GM12891 (cell line): ENCODE measurements around the gene BAG2.

Source experiments
- DNase-seq: peaks from one replicate; pipeline ENCODE4 v3.0.0; 2011; ENCODE audit warnings: low spot score; ENCODE audit not compliant: insufficient read length
- FAIRE-seq: peaks from 2 replicates; lab custom pipeline; 2011; peaks lifted over from hg19 to GRCh38; lab: Jason Lieb, UNC
- PAX5 ChIP-seq: IDR thresholded peaks from 2 replicates; pipeline ENCODE4 v1.6.1; 2011; ENCODE audit warnings: low read length, moderate library complexity, mild to moderate bottlenecking; ENCODE audit not compliant: insufficient read depth, severe bottlenecking
- POLR2A ChIP-seq: IDR thresholded peaks from 2 replicates; pipeline ENCODE4 v1.6.1; 2011; ENCODE audit warnings: low read depth, low read length, control low read depth
- POLR2AphosphoS5 ChIP-seq: IDR thresholded peaks from 2 replicates; pipeline ENCODE4 v1.6.1; 2011; ENCODE audit warnings: low read depth, low read length, control low read depth
- POU2F2 ChIP-seq: IDR thresholded peaks from 2 replicates; pipeline ENCODE4 v1.6.1; 2011; ENCODE audit warnings: low read depth, mild to moderate bottlenecking, control low read depth, low read length, moderate library complexity
- SPI1 ChIP-seq: IDR thresholded peaks from 2 replicates; pipeline ENCODE4 v1.6.1; 2011; ENCODE audit warnings: low read depth, low read length, control low read depth
- TAF1 ChIP-seq: IDR thresholded peaks from 2 replicates; pipeline ENCODE4 v1.6.1; 2011; ENCODE audit warnings: low read depth, low read length, control low read depth

The BAG2 gene

DNA sequence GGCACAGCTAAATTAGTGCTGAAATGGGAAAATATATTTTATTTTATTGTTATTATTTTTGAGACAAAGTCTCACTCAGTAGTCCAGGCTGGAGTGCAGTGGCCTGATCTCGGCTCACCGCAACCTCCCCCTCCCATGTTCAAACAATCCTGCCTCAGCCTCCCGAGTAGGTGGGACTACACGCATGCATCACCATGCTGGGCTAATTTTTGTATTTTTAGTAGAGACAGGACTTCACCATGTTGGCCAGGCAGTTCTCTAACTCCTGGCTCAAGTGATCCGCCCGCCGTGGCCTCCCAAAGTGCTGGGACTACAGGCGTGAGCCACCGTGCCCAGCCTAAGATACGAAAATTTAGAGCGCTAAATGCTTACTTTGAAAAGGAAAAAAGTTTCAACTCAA lies 45.1 kb downstream of the BAG2 start:
- TF ChIP-seq POLR2AphosphoS5 (no peak), POLR2A (no peak), SPI1 (no peak), POU2F2 (no peak), PAX5 (no peak), TAF1 (no peak)
- FAIRE-seq (no peak), DNase-seq (no peak)

DNA sequence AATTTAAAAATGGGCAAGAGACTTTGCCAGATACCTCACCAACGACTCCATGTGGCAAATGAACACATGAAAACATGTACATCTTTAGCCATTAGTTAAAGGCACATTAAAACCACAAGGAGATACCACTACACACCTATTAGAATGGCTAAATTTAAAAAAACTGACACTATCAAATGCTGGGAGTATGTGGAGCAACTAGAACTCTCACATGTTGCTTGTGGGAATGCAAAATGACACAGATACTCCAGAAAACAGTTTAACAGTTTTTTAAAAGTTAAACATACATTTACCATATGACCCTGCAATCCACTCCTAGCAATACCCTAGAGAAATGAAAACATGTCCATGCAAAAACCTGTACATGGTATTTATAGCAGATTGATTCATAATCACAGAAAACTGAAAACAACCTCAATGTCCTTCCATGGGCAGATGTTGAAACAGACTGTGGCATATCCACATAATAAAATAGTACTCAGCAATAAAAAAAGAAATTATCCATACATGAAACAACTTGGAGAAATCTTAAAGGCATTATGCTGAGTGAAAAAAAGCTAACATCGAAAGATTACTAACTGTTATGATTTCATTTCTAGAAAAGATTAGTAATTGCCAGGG lies 48.1 kb downstream of the BAG2 start:
- TF ChIP-seq POU2F2, result no peak
- no peak for TF ChIP-seq SPI1
- no peak for TF ChIP-seq TAF1
- TF ChIP-seq POLR2A, result no peak
- no peak for TF ChIP-seq POLR2AphosphoS5
- TF ChIP-seq PAX5, result no peak
- DNase-seq, result no peak
- no peak for FAIRE-seq

DNA sequence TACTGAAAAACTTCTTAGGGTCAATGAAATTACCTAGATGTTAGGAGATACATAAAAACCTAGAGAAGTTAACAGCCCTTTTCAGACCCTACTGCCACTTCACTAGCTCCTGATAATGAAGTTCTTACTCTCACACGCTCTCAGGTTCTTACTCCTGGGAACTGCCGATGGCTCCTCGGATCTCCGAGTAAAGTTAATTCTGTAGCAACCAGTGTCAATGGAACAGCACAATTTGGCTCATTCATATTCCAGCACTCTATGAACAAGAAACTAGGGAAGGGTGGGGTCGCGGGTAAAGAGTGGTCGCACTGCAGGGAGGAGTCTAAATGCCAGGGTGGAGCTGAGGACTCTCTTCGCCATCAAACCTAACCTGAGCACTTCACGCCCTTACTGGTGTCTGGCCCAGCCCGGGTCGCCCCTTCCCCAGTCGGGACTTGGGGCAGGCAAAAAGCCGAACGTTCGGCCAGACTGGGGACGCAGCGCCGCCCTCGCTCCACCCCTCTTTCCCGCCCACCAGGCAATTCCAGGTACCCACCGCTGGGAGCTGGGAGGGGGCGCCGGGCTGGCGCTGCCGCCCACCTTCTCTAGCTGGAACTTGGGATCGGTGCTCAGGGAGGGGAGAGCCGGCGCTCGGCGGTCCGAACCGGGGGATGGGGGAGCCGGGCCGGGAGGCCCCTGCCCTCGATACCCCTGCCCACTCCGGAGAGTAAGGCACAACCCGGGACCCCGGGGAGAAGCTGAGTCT lies 49.2 kb downstream of the BAG2 start:
- TF ChIP-seq POLR2AphosphoS5 (no peak), POLR2A (no peak), SPI1 (no peak), PAX5 (no peak), TAF1 (no peak), POU2F2 (no peak)
- peak; percentile 80 for FAIRE-seq
- peak; percentile 10 for DNase-seq

DNA sequence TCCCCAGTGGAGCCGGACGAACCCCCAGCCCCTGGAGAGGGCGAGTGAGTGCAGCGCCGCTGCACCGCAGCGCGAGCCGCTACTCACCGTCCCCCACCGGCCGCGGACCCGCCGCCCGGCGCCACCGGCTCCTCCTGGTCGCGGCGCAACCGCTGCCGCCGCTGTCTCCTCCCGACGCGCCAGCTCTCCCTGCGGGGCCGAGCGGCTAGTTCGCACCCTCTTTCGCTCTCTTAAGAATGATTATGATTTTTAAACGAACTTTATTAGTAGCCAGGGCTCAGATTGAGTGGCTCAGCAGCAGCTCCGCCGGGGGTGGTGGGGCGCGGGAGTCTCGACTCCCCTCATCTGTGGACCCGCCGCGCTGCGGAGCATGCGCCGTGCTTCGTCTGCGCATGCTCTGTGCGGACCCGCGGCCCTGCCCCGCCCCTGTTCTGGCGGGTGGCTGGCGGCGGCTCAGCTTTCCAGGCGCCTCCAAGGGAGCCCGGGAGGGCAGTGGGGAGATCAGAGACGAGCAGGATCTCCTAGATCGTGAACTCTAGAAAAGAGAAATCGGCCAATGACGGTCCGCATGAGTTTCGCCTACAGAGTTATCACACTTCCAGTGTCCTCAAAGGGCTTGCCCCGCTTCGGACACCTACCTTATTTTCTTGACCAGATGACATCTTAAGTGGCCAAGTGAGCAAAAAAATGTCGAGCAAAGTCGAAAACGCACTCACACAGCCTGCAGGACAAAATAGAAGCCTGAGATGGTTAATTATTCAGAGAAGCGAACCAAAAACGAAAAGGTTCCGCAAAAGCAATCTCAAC lies 50.0 kb downstream of the BAG2 start, which contains the start of gene RAB23:
Gene RAB23, minus strand, starts transcription at position 372 of the 807 bp plus-strand sequence. CDS start 11,927 bp downstream, outside the sequence.
- FAIRE-seq (peak; percentile 97), DNase-seq (peak; percentile 75)
- no peak for TF ChIP-seq SPI1
- no peak for TF ChIP-seq POLR2AphosphoS5
- TF ChIP-seq POU2F2, result no peak
- TF ChIP-seq POLR2A, result peak; percentile 43; the same call in 1 of the 2 replicates
- TF ChIP-seq PAX5, result no peak

DNA sequence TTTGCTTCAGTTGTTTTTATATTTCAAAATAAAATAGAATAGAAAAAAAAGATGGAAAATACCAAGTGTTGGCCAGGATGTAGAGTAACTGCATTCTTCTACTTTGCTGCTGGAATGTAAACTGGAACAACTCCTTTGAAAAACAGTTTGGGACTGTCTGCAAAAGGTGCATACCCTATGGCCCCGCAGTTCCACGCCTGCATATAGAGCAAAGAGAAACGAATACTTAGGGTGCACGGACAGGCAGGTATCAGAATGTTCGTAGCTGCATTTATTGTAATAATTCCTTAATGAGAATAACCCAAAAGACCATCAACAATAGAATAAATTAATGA lies 50.6 kb downstream of the BAG2 start:
- no peak for FAIRE-seq
- TF ChIP-seq SPI1, result no peak
- no peak for TF ChIP-seq POLR2A
- no peak for TF ChIP-seq PAX5
- TF ChIP-seq TAF1, result no peak
- no peak for TF ChIP-seq POLR2AphosphoS5
- no peak for TF ChIP-seq POU2F2
- no peak for DNase-seq

DNA sequence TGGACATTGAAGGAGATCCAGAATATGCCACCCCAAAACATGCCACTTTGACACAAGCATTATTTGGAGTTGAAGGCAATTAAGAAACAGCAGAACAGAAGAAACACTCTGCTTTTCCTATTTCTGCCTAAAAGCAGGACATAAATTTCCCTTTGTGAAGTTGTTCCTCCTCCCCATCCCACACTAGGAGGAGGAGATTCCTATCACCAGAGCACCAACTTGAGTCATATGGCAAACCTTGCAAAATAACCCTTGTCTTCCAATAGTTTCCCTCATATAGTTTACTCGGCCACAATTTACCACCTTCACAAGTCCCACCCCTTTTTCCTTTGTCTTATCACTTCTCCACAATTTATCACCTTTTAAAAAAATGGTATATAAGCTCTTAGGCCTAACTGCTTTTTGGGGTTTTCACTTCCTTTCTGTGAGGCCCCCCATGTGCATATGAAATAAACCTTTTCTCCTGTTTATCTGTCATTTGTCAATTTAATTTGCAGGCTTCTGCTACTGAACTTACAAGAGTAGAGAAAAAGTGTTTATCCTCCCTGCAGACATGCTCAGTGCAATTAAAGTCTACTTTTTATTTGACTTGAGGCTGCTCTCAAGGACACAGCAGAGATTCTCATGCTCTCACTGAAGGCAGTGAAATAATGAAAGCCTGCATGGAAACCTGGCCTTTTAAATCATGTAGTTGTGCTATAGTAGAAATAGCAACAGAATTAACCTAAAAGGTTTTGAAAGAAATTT lies 52.8 kb downstream of the BAG2 start:
- TF ChIP-seq SPI1 (0 out of 2 replicates have a peak, but pooled peaks have one; percentile 11), POLR2A (no peak)
- FAIRE-seq (no peak), DNase-seq (no peak)

DNA sequence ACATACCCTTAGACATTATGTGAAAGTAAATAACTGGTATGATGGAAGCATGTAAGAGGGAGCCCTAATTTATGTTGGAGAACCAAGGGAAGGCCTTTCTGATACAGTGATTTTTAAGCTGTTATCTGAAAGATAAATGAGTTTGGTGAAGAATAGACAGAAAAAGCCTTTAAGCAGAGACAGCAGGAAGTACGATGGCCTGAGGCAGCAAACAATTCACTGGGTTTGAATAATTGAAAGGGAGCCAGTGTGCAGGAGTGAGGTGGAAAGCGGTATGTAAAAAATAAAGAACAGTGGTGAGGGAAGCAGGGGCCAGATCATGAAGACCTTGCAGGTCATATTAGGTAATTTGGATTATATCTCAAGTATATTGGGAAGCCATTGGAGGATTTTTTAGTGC lies 54.1 kb downstream of the BAG2 start:
- FAIRE-seq, result no peak
- no peak for DNase-seq
- TF ChIP-seq POLR2AphosphoS5 (no peak), POU2F2 (no peak), TAF1 (no peak), PAX5 (no peak), SPI1 (no peak), POLR2A (no peak)
